AG04450 (cell line): Measurements from ENCODE around the gene CAMK2B. TPM values are rescaled to one million over a fixed set of nuclear protein-coding genes. Genes with fewer than 3 reads are reported as not detected.

Experiments used
- CTCF ChIA-PET: fragments of 300-600, 350-600 bp; formaldehyde crosslinking; extraction: SDS; loops from one replicate; lab custom pipeline; 2022; ENCODE audit warnings: antibody characterized with exemption, inconsistent platforms; lab: Charles Lee
- POLR2A ChIA-PET: fragments of 350-600 bp; formaldehyde crosslinking; extraction: SDS; loops from one replicate; lab custom pipeline; 2021; ENCODE audit warnings: antibody characterized with exemption, inconsistent platforms; lab: Yijun Ruan, JAX
- DNase-seq: peaks from one replicate; pipeline ENCODE4 v3.0.0-alpha.2; 2011; ENCODE audit warnings: low read depth, low spot score
- H3K27ac ChIP-seq: one replicate; pipeline ENCODE4 v1.5.1; 2012; ENCODE audit warnings: low read depth, low read length, control low read depth
- H3K27me3 ChIP-seq: one replicate; pipeline ENCODE4 v1.6.0; 2012; ENCODE audit warnings: low read length; ENCODE audit not compliant: control insufficient read depth, insufficient read depth
- H3K4me3 ChIP-seq: 2 replicates; pipeline ENCODE4 v1.5.1; 2011; ENCODE audit warnings: mild to moderate bottlenecking, low read depth, low read length, control low read depth
- H3K9me3 ChIP-seq: 2 replicates; pipeline ENCODE4 v1.5.1; 2012; ENCODE audit warnings: low read length; ENCODE audit not compliant: control insufficient read depth, insufficient read depth
- polyA plus RNA-seq: library from polyadenylated mRNA; depleted of rRNA; stranded (reverse); fragments of >200 nt; gene quantifications from 2 replicates; pipeline ENCODE4 v1.2.3, GENCODE V29; 2011
- TF ChIP-seq, protein P1 (sequence below): IDR thresholded peaks from 2 replicates; pipeline ENCODE4 v1.5.1; 2011; ENCODE audit warnings: low read depth, low read length, control low read depth, inconsistent platforms

The CAMK2B gene
- polyA plus RNA-seq, 1 experiment: not detected

DNA sequence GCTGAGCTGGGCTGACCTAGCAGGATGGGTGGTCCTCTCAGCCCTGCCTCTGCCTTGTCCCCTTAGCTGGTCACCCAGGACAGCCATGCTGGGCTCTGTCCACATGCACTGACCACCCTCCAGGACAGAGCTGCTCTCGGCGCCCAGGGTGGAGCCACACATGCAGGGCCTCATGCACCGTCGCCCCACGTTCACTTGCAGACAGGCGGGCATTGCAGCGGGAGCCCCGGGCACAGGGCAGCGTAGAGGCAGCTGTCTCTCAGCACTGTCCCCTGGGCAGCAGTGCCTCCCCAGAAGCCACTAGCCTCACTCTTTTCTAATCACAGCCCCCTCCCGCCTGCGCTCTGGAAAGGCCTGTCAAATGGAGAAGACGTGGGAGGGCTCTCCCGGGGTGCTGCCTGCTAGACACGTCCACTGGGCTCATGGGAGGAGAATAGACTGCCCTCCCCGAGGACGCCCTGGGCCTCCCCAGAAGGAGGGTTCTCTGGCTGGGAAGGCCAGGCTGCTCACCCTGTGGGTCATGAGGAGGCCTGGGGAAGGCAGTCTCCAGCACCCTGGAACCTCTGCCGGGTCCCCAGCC is 87.2 kb downstream of the CAMK2B start:
- H3K27me3 ChIP-seq: peaks cover 34% of the 10 kb centered on the region
- no peaks in the 10 kb centered on the region; the same call in 1 of the 2 replicates for H3K9me3 ChIP-seq
- TF ChIP-seq, protein P1, sequence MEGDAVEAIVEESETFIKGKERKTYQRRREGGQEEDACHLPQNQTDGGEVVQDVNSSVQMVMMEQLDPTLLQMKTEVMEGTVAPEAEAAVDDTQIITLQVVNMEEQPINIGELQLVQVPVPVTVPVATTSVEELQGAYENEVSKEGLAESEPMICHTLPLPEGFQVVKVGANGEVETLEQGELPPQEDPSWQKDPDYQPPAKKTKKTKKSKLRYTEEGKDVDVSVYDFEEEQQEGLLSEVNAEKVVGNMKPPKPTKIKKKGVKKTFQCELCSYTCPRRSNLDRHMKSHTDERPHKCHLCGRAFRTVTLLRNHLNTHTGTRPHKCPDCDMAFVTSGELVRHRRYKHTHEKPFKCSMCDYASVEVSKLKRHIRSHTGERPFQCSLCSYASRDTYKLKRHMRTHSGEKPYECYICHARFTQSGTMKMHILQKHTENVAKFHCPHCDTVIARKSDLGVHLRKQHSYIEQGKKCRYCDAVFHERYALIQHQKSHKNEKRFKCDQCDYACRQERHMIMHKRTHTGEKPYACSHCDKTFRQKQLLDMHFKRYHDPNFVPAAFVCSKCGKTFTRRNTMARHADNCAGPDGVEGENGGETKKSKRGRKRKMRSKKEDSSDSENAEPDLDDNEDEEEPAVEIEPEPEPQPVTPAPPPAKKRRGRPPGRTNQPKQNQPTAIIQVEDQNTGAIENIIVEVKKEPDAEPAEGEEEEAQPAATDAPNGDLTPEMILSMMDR: no peak
- CTCF ChIA-PET: interaction anchor here (1.2 kb wide), 1 partner anchor 237 kb away, joined by 3 read pairs; no protein-coding TSS in a partner anchor
- no peak for DNase-seq
- POLR2A ChIA-PET: no interaction called here
- no peak overlapping the region for H3K4me3 ChIP-seq
- no peak overlapping the region for H3K27ac ChIP-seq

DNA sequence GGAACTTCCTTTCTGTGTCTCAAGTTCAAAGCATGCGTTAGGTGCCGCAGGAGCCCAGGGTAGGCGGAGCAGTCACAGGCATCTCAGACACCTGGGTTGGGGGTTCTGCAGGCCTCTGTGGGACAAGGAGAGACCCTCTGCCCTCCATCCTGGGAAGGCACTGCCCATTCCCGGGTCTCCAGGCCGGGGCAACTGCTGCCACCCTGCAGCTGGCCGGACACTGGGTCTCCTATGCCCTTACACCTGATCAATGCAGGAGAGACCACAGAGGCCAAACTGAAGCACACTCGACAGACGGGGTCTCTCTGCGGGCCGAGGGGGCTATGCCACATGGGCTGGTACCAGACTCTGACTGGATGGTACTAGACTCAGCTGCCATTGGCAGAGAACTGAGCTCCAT is 87.7 kb downstream of the CAMK2B start:
- ChIA-PET POLR2A (no interaction called here), CTCF (interaction anchor here (1.2 kb wide), 1 partner anchor 238 kb away, joined by 3 read pairs; no protein-coding TSS in a partner anchor)
- Histone ChIP-seq H3K27me3 (peaks cover 38% of the 10 kb centered on the region), H3K27ac (no peak overlapping the region), H3K9me3 (no peaks in the 10 kb centered on the region; the same call in 1 of the 2 replicates), H3K4me3 (no peak overlapping the region)
- no peak for DNase-seq
- TF ChIP-seq, protein P1: no peak

DNA sequence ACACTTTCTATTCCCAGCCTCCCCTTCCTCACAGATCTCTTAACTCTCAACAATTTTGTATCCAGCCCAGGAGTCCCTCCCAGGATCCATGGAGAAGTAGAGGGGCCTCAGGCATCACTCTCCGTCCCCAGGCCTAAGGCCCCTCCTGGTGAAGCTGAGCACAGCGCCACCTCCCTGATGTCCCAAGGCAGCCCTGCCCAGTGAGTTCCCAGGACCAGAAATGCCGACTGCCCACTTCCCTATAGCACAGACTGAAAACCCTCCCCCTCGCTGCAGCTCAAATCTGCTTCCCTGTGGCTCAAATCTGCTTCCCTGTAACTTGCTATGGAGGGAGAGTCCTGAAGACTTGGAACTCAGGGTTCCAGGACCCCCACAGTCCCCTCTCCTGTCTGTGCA is 89.1 kb downstream of the CAMK2B start:
- CTCF ChIA-PET: interaction anchor here (0.7 kb wide), 1 partner anchor 8 kb away, joined by 3 read pairs; no protein-coding TSS in a partner anchor
- H3K27me3 ChIP-seq: peaks cover 41% of the 10 kb centered on the region
- DNase-seq: no peak
- no peak overlapping the region for H3K4me3 ChIP-seq
- H3K27ac ChIP-seq: no peak overlapping the region
- no peaks in the 10 kb centered on the region; the same call in 1 of the 2 replicates for H3K9me3 ChIP-seq
- TF ChIP-seq, protein P1: no peak
- POLR2A ChIA-PET: no interaction called here

- TF ChIP-seq, protein P1: no peak
- no peaks in the 10 kb centered on the region; the same call in 1 of the 2 replicates for H3K9me3 ChIP-seq
- H3K4me3 ChIP-seq: no peak overlapping the region
- no peak overlapping the region for H3K27ac ChIP-seq
- no peak for DNase-seq
- ChIA-PET CTCF (no interaction called here), POLR2A (no interaction called here)
- H3K27me3 ChIP-seq: peaks cover 41% of the 10 kb centered on the region
Observed at GRCh38 chr7:44235582-44236332, 89.6 kb downstream of the CAMK2B start.

DNA sequence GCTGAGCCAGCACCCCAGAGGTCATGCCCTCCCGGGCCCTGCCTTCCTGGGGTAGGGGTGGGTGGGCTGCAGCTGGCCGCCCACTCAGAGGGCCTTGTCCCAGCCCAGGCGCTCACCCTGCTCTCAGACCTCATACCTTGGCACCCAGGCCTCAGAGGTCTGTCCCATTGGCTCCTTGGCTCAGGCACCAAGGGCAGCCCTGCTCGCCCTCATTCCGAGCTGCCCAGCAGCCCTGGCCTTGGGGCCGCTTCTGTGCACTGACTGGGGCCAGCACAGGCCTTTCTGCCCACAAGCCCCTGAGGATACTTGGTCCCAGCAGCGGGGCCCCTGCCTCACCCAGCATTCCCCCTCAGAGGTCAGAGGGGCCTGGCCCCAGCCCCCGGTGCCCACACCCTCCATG is 90.3 kb downstream of the CAMK2B start:
- TF ChIP-seq, protein P1: no peak
- no peak for DNase-seq
- POLR2A ChIA-PET: no interaction called here
- H3K27ac ChIP-seq: no peak overlapping the region
- CTCF ChIA-PET: interaction anchor here (0.6 kb wide), 1 partner anchor 8 kb away, joined by 5 read pairs; no protein-coding TSS in a partner anchor
- H3K27me3 ChIP-seq: peaks cover 42% of the 10 kb centered on the region
- H3K9me3 ChIP-seq: no peaks in the 10 kb centered on the region; the same call in 1 of the 2 replicates
- H3K4me3 ChIP-seq: no peak overlapping the region
